T1000 (cell line): ENCODE measurements around the gene DDI2.
"Not testable (repeated sequence)": the region's sequence is repeated elsewhere in the genome, so short reads cannot be mapped to it uniquely, and the experiment has no call there.

ENCODE experiments used
- DNase-seq: peaks from one replicate; lab custom pipeline; 2025; ENCODE audit warnings: mixed read lengths; lab: John Stamatoyannopoulos, UW

DDI2 gene

GRCh38 chr1:15678578-15678977 is 61.3 kb downstream of the DDI2 start:
- peak; percentile 41 for DNase-seq

GRCh38 chr1:15680131-15680530 is 62.9 kb downstream of the DDI2 start:
- DNase-seq = peak; percentile 47

GRCh38 chr1:15680561-15681348 is 63.5 kb downstream of the DDI2 start:
- peak; percentile 57 for DNase-seq

GRCh38 chr1:15681349-15682292 is 64.4 kb downstream of the DDI2 start:
- DNase-seq = no peak

- DNase-seq = no peak
Observed at GRCh38 chr1:15682936-15683341, 65.7 kb downstream of the DDI2 start.

- DNase-seq = no peak
Observed at GRCh38 chr1:15683345-15684039, 66.2 kb downstream of the DDI2 start.

- DNase-seq = no peak
Observed at GRCh38 chr1:15684042-15684461, 66.8 kb downstream of the DDI2 start, which contains the start of gene PLEKHM2. Gene PLEKHM2, plus strand, starts transcription at chr1:15684320. Its CDS starts 239 bp downstream, at chr1:15684559.

GRCh38 chr1:15684468-15685291 is 67.4 kb downstream of the DDI2 start:
- no peak for DNase-seq

- DNase-seq = no peak
Observed at GRCh38 chr1:15685820-15686219, 68.6 kb downstream of the DDI2 start.

GRCh38 chr1:15687446-15687845 is 70.2 kb downstream of the DDI2 start:
- DNase-seq = no peak

- DNase-seq = no peak
Observed at GRCh38 chr1:15690317-15690716, 73.1 kb downstream of the DDI2 start.

- DNase-seq = no peak
Observed at GRCh38 chr1:15691434-15692032, 74.3 kb downstream of the DDI2 start.

GRCh38 chr1:15692121-15692682 is 74.9 kb downstream of the DDI2 start:
- DNase-seq = no peak

- DNase-seq = no peak
Observed at GRCh38 chr1:15693371-15693770, 76.1 kb downstream of the DDI2 start.

- no peak for DNase-seq
Observed at GRCh38 chr1:15696956-15697521, 79.8 kb downstream of the DDI2 start.

GRCh38 chr1:15698201-15698600 is 80.9 kb downstream of the DDI2 start:
- DNase-seq = no peak

- DNase-seq = not testable (repeated sequence)
Observed at GRCh38 chr1:15699321-15699720, 82.1 kb downstream of the DDI2 start.

- no peak for DNase-seq
Observed at GRCh38 chr1:15700508-15700907, 83.2 kb downstream of the DDI2 start.

- no peak for DNase-seq
Observed at GRCh38 chr1:15701784-15702183, 84.5 kb downstream of the DDI2 start.
